ENCODE data around the gene EZH2. TPM values are rescaled to one million over a fixed set of nuclear protein-coding genes. Genes with fewer than 3 reads are reported as not detected.

The EZH2 gene
- total and polyA plus RNA-seq, 9 donors: 13.1 to 30.2 (median 22.8) TPM

DNA sequence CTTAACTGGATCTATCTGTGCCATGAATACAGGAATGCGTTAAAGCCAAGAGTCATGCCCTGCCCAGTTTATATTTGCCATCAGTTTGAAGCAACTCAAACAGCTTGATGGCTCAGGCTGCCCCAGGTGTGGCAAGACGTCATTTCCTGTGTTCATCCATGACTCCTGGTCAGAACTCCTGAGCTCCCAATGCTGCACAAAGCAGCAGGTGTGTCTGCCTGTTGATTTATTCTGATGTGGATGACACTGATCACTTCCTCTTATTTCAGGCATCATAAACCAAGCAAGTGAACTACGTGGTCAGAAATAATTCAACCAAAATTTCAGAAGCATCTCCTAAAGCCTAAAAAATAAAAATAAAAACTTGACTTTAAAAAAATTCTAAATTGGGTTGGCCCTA lies 68.5 kb downstream of the EZH2 start:
- 75% methylated on average over 2 of the region's 3 CpGs for WGBS (ENCODE audit: insufficient coverage)
- Histone ChIP-seq H3K27me3 (ENCODE audit: control insufficient read depth, insufficient read depth, low read length) (no peaks in the 10 kb centered on the region), H3K9me3 (replicated peaks; ENCODE audit: control insufficient read depth, low read depth, low read length) (no peaks in the 10 kb centered on the region), H3K4me1 (ENCODE audit: control insufficient read depth, insufficient read depth, low read length) (no peaks in the 10 kb centered on the region), H3K36me3 (ENCODE audit: control insufficient read depth, insufficient read depth, low read length) (peaks cover 45% of the 10 kb centered on the region), H3K27ac (ENCODE audit: low read length) (no peak overlapping the region), H3K4me3 (ENCODE audit: low read length) (no peak overlapping the region)
- no peak for DNase-seq

DNA sequence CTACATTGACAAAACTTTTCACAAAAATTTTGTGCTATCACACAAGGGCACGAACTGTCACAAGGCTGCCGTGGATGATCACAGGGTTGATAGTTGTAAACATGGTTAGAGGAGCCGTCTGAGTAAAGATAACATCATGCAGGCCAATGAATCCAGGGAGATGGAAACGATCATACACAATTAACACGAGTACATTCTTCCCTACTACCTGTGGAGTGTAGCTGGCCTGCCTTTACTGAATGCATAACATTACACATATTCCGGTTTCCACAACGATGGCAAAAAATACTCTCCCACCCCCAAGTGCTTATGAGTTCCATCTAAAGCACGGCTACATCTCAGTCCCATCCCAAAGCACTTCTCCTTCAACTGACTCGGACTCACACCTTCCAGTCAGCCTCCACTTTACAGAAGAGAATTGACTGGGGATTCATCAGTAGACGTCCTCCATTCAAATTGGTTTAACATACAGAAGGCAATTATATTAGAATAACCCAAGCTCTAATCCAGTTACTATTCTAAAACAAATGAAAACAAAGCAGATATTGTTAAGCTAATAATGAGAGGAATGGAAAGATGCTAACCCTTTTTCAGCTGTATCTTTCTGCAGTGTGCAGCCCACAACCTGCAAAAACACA lies 69.0 kb downstream of the EZH2 start:
- no peaks in the 10 kb centered on the region for H3K27me3 ChIP-seq (ENCODE audit: control insufficient read depth, insufficient read depth, low read length)
- H3K9me3 ChIP-seq (replicated peaks; ENCODE audit: control insufficient read depth, low read depth, low read length): no peaks in the 10 kb centered on the region
- no peaks in the 10 kb centered on the region for H3K4me1 ChIP-seq (ENCODE audit: control insufficient read depth, insufficient read depth, low read length)
- H3K27ac ChIP-seq (ENCODE audit: low read length): no peak overlapping the region
- H3K4me3 ChIP-seq (ENCODE audit: low read length): no peak overlapping the region
- WGBS (ENCODE audit: insufficient coverage): 72% methylated on average over 5 of the region's 10 CpGs
- peaks cover 51% of the 10 kb centered on the region for H3K36me3 ChIP-seq (ENCODE audit: control insufficient read depth, insufficient read depth, low read length)
- DNase-seq: no peak

DNA sequence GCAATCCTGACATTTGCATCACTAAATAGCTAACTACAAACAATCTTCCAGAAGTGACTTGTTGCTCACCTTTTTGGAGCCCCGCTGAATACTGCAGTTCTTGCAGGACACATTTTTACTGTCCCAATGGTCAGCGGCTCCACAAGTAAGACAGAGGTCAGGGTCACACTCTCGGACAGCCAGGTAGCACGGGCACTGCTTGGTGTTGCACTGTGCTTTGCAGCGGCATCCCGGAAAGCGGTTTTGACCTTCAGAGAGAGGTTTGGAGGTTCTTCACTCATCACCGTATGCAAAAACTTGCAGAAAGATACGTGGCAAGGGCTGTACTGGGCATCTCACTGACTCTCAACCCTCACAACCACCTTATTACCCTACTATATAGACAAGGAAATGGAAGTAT lies 70.2 kb downstream of the EZH2 start:
- 98% methylated on average over 7 of the region's 9 CpGs for WGBS (ENCODE audit: insufficient coverage)
- H3K4me3 ChIP-seq (ENCODE audit: low read length): no peak overlapping the region
- no peaks in the 10 kb centered on the region for H3K9me3 ChIP-seq (replicated peaks; ENCODE audit: control insufficient read depth, low read depth, low read length)
- H3K27ac ChIP-seq (ENCODE audit: low read length): no peak overlapping the region
- no peak for DNase-seq
- H3K27me3 ChIP-seq (ENCODE audit: control insufficient read depth, insufficient read depth, low read length): no peaks in the 10 kb centered on the region
- peaks cover 51% of the 10 kb centered on the region for H3K36me3 ChIP-seq (ENCODE audit: control insufficient read depth, insufficient read depth, low read length)
- no peaks in the 10 kb centered on the region for H3K4me1 ChIP-seq (ENCODE audit: control insufficient read depth, insufficient read depth, low read length)

DNA sequence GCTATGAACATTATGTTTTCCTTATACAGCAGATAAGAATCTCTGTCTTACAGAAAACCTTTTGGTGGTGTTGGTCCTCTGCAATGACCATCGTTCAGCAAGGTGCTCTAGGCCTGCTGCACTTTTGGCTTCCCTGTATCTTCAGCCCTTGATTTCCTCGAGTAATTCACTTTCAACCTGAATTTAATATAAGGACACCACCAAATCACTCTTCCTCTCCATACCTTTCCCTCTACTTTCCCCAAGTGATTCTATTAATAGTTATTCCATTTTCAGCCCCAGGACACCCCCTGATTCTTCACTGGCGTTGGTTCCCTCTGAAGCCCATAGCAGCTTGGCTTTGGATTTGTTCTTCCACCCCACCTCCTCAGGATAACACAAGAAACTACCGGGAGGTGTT lies 72.2 kb downstream of the EZH2 start:
- Histone ChIP-seq H3K27me3 (ENCODE audit: control insufficient read depth, insufficient read depth, low read length) (no peaks in the 10 kb centered on the region), H3K27ac (ENCODE audit: low read length) (no peak overlapping the region), H3K4me1 (ENCODE audit: control insufficient read depth, insufficient read depth, low read length) (no peaks in the 10 kb centered on the region), H3K4me3 (ENCODE audit: low read length) (no peak overlapping the region), H3K9me3 (replicated peaks; ENCODE audit: control insufficient read depth, low read depth, low read length) (no peaks in the 10 kb centered on the region), H3K36me3 (ENCODE audit: control insufficient read depth, insufficient read depth, low read length) (peaks cover 54% of the 10 kb centered on the region)
- 86% methylated on average over 3 of the region's 4 CpGs for WGBS (ENCODE audit: insufficient coverage)
- DNase-seq: no peak

DNA sequence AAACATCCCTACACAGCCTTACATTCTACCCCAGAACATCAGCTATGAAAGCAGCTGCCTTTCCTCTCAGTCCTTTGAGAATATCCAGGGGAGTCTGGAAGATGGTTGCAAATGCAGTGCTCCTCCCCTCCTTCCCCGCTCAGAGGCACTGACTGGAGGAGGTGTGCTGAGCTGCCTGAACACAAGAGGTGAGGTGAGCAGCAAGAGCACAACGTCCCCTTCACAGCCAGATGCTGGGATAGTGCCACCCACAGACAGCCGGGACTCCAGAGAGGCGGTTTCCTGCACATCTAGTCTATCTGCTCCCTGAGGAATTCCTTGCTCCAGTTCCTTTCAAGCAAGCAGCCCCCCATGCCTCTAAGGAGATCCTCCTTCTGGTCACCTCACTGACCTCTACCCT lies 74.2 kb downstream of the EZH2 start:
- Histone ChIP-seq H3K36me3 (ENCODE audit: control insufficient read depth, insufficient read depth, low read length) (peaks cover 52% of the 10 kb centered on the region), H3K4me3 (ENCODE audit: low read length) (no peak overlapping the region), H3K4me1 (ENCODE audit: control insufficient read depth, insufficient read depth, low read length) (no peaks in the 10 kb centered on the region), H3K9me3 (replicated peaks; ENCODE audit: control insufficient read depth, low read depth, low read length) (no peaks in the 10 kb centered on the region), H3K27ac (ENCODE audit: low read length) (no peak overlapping the region), H3K27me3 (ENCODE audit: control insufficient read depth, insufficient read depth, low read length) (no peaks in the 10 kb centered on the region)
- no peak for DNase-seq
- 37% methylated on average over 4 of the region's 4 CpGs for WGBS (ENCODE audit: insufficient coverage)

DNA sequence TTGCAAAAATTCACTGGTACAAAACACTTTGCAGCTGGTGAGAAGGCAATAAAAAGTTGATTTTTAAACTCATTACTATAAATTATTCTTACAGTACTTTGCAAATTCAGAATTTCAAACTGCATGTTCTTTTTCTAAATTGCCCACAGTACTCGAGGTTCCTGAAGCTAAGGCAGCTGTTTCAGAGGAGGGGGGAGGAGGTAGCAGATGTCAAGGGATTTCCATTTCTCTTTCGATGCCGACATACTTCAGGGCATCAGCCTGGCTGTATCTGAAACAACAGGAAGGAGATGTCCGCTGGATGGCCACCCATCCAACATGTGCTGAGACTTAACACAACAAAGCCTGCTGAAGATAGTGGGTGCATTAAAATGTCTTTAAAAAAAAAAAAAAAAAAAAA lies 76.7 kb downstream of the EZH2 start:
- WGBS (ENCODE audit: insufficient coverage): 37% methylated on average over 2 of the region's 4 CpGs
- DNase-seq: no peak

DNA sequence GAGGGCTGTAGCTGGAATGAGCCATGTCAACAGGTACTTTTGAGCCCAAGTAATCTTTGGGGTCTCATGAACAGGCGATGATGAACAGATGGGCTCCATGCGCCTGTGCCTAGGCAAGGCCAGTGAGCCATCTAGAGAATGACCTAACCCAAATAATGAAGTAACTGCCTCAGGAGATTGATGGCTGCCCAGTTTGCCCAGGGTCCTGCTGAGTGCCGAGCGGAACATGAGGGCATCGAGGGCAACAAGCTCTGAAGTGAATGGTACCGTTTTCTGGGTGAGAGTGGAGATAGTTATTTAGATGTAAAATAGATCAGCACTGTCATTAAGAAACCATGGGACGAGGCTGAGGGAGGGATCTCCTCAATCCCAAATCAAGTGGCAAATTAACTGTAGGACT lies 77.9 kb downstream of the EZH2 start:
- H3K36me3 ChIP-seq (ENCODE audit: control insufficient read depth, insufficient read depth, low read length): peaks cover 59% of the 10 kb centered on the region
- peaks cover 2% of the 10 kb centered on the region for H3K4me1 ChIP-seq (ENCODE audit: control insufficient read depth, insufficient read depth, low read length)
- H3K9me3 ChIP-seq (replicated peaks; ENCODE audit: control insufficient read depth, low read depth, low read length): no peaks in the 10 kb centered on the region
- WGBS (ENCODE audit: insufficient coverage): 93% methylated on average over 3 of the region's 7 CpGs
- no peaks in the 10 kb centered on the region for H3K27me3 ChIP-seq (ENCODE audit: control insufficient read depth, insufficient read depth, low read length)
- DNase-seq: no peak
- H3K27ac ChIP-seq (ENCODE audit: low read length): no peak overlapping the region
- no peak overlapping the region for H3K4me3 ChIP-seq (ENCODE audit: low read length)

More for the DNA sequence above, 76.7 kb downstream of the EZH2 start:
- no peaks in the 10 kb centered on the region for H3K9me3 ChIP-seq (replicated peaks; ENCODE audit: control insufficient read depth, low read depth, low read length)
- H3K4me3 ChIP-seq (ENCODE audit: low read length): no peak overlapping the region
- H3K27ac ChIP-seq (ENCODE audit: low read length): no peak overlapping the region
- no peaks in the 10 kb centered on the region for H3K4me1 ChIP-seq (ENCODE audit: control insufficient read depth, insufficient read depth, low read length)
- peaks cover 55% of the 10 kb centered on the region for H3K36me3 ChIP-seq (ENCODE audit: control insufficient read depth, insufficient read depth, low read length)
- H3K27me3 ChIP-seq (ENCODE audit: control insufficient read depth, insufficient read depth, low read length): no peaks in the 10 kb centered on the region

DNA sequence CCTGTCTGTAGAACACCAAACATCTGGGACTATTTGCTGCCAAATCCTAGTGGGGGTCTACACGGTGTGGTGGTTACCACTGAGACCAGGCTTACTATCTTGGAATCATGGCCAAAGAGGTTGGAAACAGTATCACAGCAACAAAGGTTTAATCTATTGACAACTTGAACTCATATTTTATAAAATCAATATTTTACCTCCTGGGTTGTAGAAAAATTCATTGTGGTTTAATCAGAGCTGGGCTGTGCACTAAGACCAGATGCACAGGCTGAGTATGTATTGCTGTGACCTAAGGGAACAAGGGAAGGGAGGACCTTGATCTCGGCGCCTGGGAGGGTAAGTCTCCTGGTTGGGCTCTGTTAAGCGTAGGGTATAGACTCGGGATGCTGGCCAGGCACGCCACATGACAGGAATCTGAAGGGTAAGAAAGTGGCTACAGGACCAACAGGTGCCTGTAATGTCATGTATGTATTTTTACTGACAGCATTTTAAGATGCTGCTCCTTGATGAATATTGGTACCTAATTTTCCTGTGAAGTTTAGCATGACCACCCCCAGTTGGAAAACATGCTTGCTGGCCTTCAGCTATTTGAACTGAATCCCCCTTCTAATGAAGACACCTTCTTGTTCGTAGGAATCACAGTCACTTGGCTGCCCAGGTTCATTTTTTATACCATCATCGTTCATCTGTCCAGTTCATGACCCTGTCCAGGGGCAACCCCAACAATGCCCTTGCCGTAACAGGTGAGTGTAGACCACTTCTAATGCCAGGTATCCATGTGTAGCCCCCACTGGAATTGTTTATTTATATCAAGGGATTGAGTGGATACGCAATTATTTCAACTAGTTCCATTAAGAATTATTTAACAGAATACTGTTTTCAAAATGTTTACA lies 79.5 kb downstream of the EZH2 start:
- Histone ChIP-seq H3K27me3 (ENCODE audit: control insufficient read depth, insufficient read depth, low read length) (no peaks in the 10 kb centered on the region), H3K36me3 (ENCODE audit: control insufficient read depth, insufficient read depth, low read length) (peaks cover 56% of the 10 kb centered on the region)
- WGBS (ENCODE audit: insufficient coverage): 59% methylated on average over 6 of the region's 10 CpGs

DNA sequence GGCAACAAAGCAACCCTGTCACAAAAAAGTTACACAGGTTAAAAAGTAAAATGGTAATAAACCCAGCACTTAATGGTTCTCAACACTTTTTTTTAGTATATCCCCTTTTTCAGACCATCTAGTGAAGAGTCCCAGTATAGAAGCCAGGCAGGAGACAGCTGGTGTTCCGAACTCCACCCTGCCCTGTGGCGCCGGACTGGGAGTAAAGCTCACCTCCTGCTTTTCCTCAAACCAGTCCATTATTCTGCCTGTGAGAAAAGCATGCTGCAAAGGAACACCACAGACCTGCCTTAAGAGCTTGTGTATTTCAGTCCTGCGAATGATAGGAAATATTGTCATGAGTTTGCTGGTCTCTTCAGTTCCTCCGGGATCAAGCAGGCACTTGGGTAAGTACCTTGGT lies 81.0 kb downstream of the EZH2 start:
- DNase-seq: no peak

More for the DNA sequence above, 79.5 kb downstream of the EZH2 start:
- no peak overlapping the region for H3K27ac ChIP-seq (ENCODE audit: low read length)
- no peaks in the 10 kb centered on the region for H3K9me3 ChIP-seq (replicated peaks; ENCODE audit: control insufficient read depth, low read depth, low read length)
- H3K4me3 ChIP-seq (ENCODE audit: low read length): no peak overlapping the region
- peaks cover 11% of the 10 kb centered on the region for H3K4me1 ChIP-seq (ENCODE audit: control insufficient read depth, insufficient read depth, low read length)
- no peak for DNase-seq

DNA sequence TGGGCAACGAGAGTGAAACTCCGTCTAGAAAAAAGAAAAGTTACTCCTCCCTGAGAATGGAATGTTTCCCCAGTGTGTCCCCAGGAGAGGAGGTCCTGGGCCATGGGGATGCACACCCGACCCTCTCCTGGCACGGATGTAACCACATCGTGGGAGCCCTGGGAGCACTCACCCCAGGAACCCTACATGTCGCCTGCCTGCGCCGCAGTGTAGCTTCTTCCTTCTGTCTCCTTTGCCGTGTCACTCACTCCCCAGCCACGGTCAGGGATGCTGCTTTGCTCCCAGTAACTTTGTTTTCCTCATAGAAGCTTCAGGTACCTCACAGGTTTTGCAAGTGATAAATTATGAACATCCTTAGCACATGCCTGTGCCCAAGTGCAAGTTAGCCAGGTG lies 82.0 kb downstream of the EZH2 start:
- DNase-seq: no peak
- whole genome bisulfite sequencing (ENCODE audit: insufficient coverage): 87% methylated on average over 9 of the region's 10 CpGs

More for the DNA sequence above, 81.0 kb downstream of the EZH2 start:
- H3K9me3 ChIP-seq (replicated peaks; ENCODE audit: control insufficient read depth, low read depth, low read length): no peaks in the 10 kb centered on the region
- H3K4me3 ChIP-seq (ENCODE audit: low read length): no peak overlapping the region
- WGBS (ENCODE audit: insufficient coverage): 88% methylated on average over 3 of the region's 5 CpGs
- peaks cover 11% of the 10 kb centered on the region for H3K4me1 ChIP-seq (ENCODE audit: control insufficient read depth, insufficient read depth, low read length)
- H3K27me3 ChIP-seq (ENCODE audit: control insufficient read depth, insufficient read depth, low read length): no peaks in the 10 kb centered on the region
- peaks cover 59% of the 10 kb centered on the region for H3K36me3 ChIP-seq (ENCODE audit: control insufficient read depth, insufficient read depth, low read length)
- H3K27ac ChIP-seq (ENCODE audit: low read length): no peak overlapping the region

More for the DNA sequence above, 82.0 kb downstream of the EZH2 start:
- peaks cover 57% of the 10 kb centered on the region for H3K36me3 ChIP-seq (ENCODE audit: control insufficient read depth, insufficient read depth, low read length)
- no peaks in the 10 kb centered on the region for H3K9me3 ChIP-seq (replicated peaks; ENCODE audit: control insufficient read depth, low read depth, low read length)
- H3K4me3 ChIP-seq (ENCODE audit: low read length): no peak overlapping the region
- no peak overlapping the region for H3K27ac ChIP-seq (ENCODE audit: low read length)
- H3K4me1 ChIP-seq (ENCODE audit: control insufficient read depth, insufficient read depth, low read length): peaks cover 11% of the 10 kb centered on the region
- no peaks in the 10 kb centered on the region for H3K27me3 ChIP-seq (ENCODE audit: control insufficient read depth, insufficient read depth, low read length)
